ENCODE data around the gene NFATC4.

DNA sequence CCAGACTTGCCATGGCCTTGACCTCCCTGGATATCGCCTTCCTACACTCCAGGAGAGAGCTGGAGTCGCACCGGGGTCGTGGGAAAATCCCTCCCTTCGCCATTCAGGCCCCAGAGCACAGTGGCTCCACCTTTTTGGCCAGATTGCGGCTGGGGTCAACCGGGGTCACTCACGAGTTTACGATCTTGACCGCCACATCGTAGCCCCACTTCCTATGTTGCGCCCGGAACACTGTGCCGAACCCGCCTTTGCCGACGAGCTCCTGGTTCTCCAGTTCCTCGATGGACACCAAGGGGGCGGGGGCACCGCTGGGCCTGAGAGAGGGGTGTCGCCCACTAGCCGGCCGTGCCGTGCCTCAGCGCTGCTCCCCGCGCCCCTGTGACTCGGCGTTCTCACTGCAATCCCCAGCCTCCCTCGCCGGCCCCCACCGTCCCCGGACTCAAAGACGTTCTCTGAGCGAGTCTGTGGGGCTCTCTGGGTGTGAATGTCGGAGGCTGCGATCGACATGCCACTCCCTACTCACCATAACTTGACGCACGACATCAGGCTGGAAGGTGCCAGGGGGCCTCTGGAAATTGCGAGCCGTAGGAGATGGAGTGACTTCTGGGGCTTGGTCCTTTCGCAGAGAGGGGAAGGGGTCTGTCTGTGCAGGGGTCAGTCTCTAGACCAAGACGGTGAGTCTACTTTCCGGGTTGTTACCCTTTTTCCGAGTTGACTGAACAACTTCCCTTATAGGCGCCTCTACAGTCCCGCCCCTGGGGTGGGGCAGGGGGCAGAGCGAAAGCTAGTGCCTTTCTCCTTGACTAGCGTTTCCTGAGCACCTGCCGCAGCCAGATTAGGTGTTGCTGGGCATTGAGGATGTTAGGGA, 28.5 kb upstream of the NFATC4 start, which contains the start of gene RIPK3:
- TF ChIP-seq FOXK2 (IDR thresholded peaks at IDR 0.05) = no peak
- TF ChIP-seq BHLHE40 (IDR thresholded peaks at IDR 0.05; ENCODE audit: borderline replicate concordance) = no peak
- TF ChIP-seq SUZ12 (IDR thresholded peaks at IDR 0.05) = no peak
